OCI-LY7 (cell line): ENCODE measurements around the gene DPYSL4. TPM values are rescaled to one million over a fixed set of nuclear protein-coding genes. Genes with fewer than 3 reads are reported as not detected.
"Not testable (repeated sequence)": the region's sequence is repeated elsewhere in the genome, so short reads cannot be mapped to it uniquely, and the experiment has no call there.

ENCODE experiments used
- BruUV-seq: library from RNA; stranded (reverse); fragments of 400-500 nt; replicated peaks from 2 replicates; lab custom pipeline; 2021; lab: Mats Ljungman, UMichigan
- CTCF ChIA-PET: fragments of 300-600 bp; sonication (Branson Sonifier 250); formaldehyde crosslinking; loops from one replicate; lab custom pipeline; 2022; ENCODE audit warnings: antibody characterized with exemption; ENCODE audit not compliant: unreplicated experiment; lab: Charles Lee
- POLR2A ChIA-PET: fragments of 300-600 bp; sonication (Branson Sonifier 250); formaldehyde crosslinking; loops from one replicate; lab custom pipeline; 2022; ENCODE audit warnings: antibody characterized with exemption; lab: Charles Lee
- DNase-seq: peaks from one replicate; pipeline ENCODE4 v3.0.0-alpha.2; 2015; ENCODE audit warnings: low spot score
- H2AFZ ChIP-seq: fragments of 200-600 bp; sonication (generic), shearing (Covaris generic); 2 replicates; pipeline ENCODE4 v1.6.1; 2014; ENCODE audit warnings: mild to moderate bottlenecking, antibody characterized with exemption, low read length, moderate library complexity
- H3K27ac ChIP-seq: fragments of 200-600 bp; sonication (generic); 2 replicates; pipeline ENCODE4 v1.5.1; 2014; ENCODE audit warnings: mixed run types, low read depth, mild to moderate bottlenecking, moderate library complexity, low read length, inconsistent platforms; ENCODE audit not compliant: poor library complexity, severe bottlenecking
- H3K36me3 ChIP-seq: fragments of 200-600 bp; sonication (generic); 2 replicates; pipeline ENCODE4 v1.6.1; 2014; ENCODE audit warnings: mild to moderate bottlenecking, antibody characterized with exemption, low read length, moderate library complexity, mixed read lengths; ENCODE audit not compliant: insufficient read depth
- H3K4me1 ChIP-seq: fragments of 200-600 bp; sonication (generic); 2 replicates; pipeline ENCODE4 v1.5.1; 2014; ENCODE audit warnings: mild to moderate bottlenecking, low read length; ENCODE audit not compliant: insufficient read depth, poor library complexity, severe bottlenecking
- H3K4me2 ChIP-seq: fragments of 200-600 bp; sonication (generic); 2 replicates; pipeline ENCODE4 v1.6.1; 2014; ENCODE audit warnings: mild to moderate bottlenecking, low read length
- H3K4me3 ChIP-seq: fragments of 200-600 bp; sonication (generic); 2 replicates; pipeline ENCODE4 v1.5.1; 2014; ENCODE audit warnings: mild to moderate bottlenecking, low read depth, low read length; ENCODE audit not compliant: poor library complexity, severe bottlenecking
- H3K79me2 ChIP-seq: fragments of 200-600 bp; sonication (generic); 2 replicates; pipeline ENCODE4 v1.6.1; 2016; ENCODE audit warnings: low read depth, mild to moderate bottlenecking, low read length, moderate library complexity, mixed read lengths; ENCODE audit not compliant: insufficient read depth
- H3K9me2 ChIP-seq: fragments of 200-600 bp; sonication (generic); 2 replicates; pipeline ENCODE4 v1.6.1; 2016; ENCODE audit warnings: mild to moderate bottlenecking, low read length, mixed read lengths; ENCODE audit not compliant: insufficient read depth
- H3K9me3 ChIP-seq: fragments of 200-600 bp; sonication (generic); 2 replicates; pipeline ENCODE4 v1.6.1; 2014; ENCODE audit warnings: mild to moderate bottlenecking, mixed run types, low read length, mixed read lengths
- H4K20me1 ChIP-seq: fragments of 200-600 bp; sonication (generic); 2 replicates; pipeline ENCODE4 v1.6.1; 2014; ENCODE audit warnings: mild to moderate bottlenecking, antibody characterized with exemption, low read length, moderate library complexity, mixed read lengths; ENCODE audit not compliant: insufficient read depth
- EZH2phosphoT487 ChIP-seq: fragments of 200-600 bp; sonication (generic); IDR thresholded peaks from 2 replicates; pipeline ENCODE4 v1.6.1; 2018; ENCODE audit warnings: low read depth, borderline replicate concordance, mild to moderate bottlenecking, mixed run types, antibody characterized with exemption, low read length, moderate library complexity, mixed read lengths
- intact Hi-C: fragments of 100-400 bp; cut with micrococcal nuclease; formaldehyde crosslinking; loops from one replicate; pipeline ENCODE4 v1.10.0; 2022; ENCODE audit not compliant: unreplicated experiment
- total RNA-seq, 2 experiments: library from RNA; depleted of rRNA in 1 of 2; stranded (reverse); fragments of >200 nt in 1 of 2; shearing (Covaris generic) in 1 of 2; gene quantifications; 2 replicates each; pipeline ENCODE4 v1.2.3, GENCODE V29; 2014 to 2022
- TF ChIP-seq, protein P1 (sequence below): fragments of 200-600 bp; sonication (generic); conservative IDR thresholded peaks from 2 replicates; pipeline ENCODE4 v1.5.1; 2014; ENCODE audit warnings: mild to moderate bottlenecking, antibody characterized with exemption, low read length, moderate library complexity, mixed read lengths

Gene DPYSL4
- total RNA-seq, 2 experiments from 2014 or later, result not detected

DNA sequence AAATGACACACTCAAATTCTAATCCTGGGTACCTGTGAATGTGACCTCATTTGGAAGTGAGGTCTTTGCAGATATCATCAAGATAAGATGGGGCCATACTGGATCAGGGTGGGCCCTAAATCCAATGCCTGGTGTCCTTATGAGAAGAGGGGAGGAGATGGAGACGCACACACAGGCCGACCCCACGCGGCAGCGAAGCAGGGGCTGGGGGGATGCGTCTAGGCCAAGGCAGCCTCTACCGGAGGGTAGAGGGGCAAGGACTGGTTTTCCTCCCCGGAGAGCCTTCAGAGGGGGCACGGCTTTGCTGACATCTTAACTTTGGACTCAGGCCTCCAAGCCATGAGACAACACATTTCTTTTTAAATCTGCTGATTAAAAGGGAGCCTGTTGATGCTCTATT is 33.3 kb downstream of the DPYSL4 start:
- Histone ChIP-seq H3K4me1 (no peaks in the 10 kb centered on the region), H3K9me3 (no peaks in the 10 kb centered on the region), H3K27ac (no peak overlapping the region), H3K4me3 (no peak overlapping the region), H2AFZ (no peak overlapping the region), H4K20me1 (no peaks in the 10 kb centered on the region), H3K79me2 (no peaks in the 10 kb centered on the region), H3K9me2 (no peaks in the 10 kb centered on the region), H3K4me2 (no peak overlapping the region), H3K36me3 (no peaks in the 10 kb centered on the region)
- ChIA-PET POLR2A (no interaction called here), CTCF (no interaction called here)
- DNase-seq, result no peak
- intact Hi-C loops, result loop anchor here (10.0 kb wide), 1 partner anchor 235 kb away; no protein-coding TSS in a partner anchor
- BruUV-seq, result no TSS peak
- TF ChIP-seq, protein P1, sequence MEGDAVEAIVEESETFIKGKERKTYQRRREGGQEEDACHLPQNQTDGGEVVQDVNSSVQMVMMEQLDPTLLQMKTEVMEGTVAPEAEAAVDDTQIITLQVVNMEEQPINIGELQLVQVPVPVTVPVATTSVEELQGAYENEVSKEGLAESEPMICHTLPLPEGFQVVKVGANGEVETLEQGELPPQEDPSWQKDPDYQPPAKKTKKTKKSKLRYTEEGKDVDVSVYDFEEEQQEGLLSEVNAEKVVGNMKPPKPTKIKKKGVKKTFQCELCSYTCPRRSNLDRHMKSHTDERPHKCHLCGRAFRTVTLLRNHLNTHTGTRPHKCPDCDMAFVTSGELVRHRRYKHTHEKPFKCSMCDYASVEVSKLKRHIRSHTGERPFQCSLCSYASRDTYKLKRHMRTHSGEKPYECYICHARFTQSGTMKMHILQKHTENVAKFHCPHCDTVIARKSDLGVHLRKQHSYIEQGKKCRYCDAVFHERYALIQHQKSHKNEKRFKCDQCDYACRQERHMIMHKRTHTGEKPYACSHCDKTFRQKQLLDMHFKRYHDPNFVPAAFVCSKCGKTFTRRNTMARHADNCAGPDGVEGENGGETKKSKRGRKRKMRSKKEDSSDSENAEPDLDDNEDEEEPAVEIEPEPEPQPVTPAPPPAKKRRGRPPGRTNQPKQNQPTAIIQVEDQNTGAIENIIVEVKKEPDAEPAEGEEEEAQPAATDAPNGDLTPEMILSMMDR, result no peak
- no peak for TF ChIP-seq EZH2phosphoT487

DNA sequence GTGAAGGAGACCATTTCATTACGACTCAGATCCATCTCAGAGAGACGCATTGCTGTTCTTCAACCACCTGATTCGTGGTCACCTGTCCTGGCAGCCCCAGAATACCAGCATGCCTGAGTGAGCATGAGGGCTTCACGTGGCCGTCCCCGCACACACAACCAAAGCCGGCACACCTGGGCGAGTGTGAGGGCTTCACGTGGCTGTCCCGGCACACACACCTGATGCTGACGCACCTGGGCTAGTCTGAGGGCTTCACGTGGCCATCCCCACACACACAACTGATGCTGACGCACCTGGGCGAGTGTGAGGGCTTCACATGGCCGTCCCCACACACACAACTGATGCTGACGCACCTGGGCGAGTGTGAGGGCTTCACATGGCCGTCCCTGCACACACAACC is 34.2 kb downstream of the DPYSL4 start:
- H3K79me2 ChIP-seq, H3K27ac ChIP-seq, H3K36me3 ChIP-seq, H2AFZ ChIP-seq, H4K20me1 ChIP-seq, H3K4me1 ChIP-seq, POLR2A ChIA-PET, H3K9me2 ChIP-seq, H3K4me2 ChIP-seq, CTCF ChIA-PET, H3K4me3 ChIP-seq, DNase-seq, H3K9me3 ChIP-seq, BruUV-seq: not testable (repeated sequence)
- intact Hi-C loops, result loop anchor here (10.0 kb wide), 1 partner anchor 234 kb away; no protein-coding TSS in a partner anchor

DNA sequence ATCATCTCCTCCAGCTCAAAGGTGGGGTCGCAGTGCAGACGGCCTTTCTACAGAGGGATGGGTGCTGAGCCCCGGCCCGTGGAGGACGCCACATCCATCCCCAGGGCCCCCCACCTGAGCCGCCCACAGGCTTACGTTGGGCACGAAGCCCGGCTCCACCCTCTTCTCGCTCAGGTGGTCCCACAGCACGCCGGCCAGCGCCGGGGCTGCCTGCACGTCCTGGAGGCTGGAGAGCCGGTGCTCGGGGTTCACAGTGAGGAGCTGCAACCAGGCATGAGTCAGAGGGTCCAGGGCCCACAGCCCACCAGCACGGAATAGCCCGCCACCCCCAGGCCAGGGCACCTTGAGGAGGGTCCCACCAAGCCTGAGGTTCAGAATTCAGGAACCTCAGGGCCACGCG is 36.0 kb downstream of the DPYSL4 start:
- H2AFZ ChIP-seq, result no peak overlapping the region
- no peak for DNase-seq
- H4K20me1 ChIP-seq, result no peaks in the 10 kb centered on the region
- H3K27ac ChIP-seq, result no peak overlapping the region
- ChIA-PET CTCF (no interaction called here), POLR2A (no interaction called here)
- H3K9me3 ChIP-seq, result no peaks in the 10 kb centered on the region
- H3K4me2 ChIP-seq, result no peak overlapping the region
- no peaks in the 10 kb centered on the region for H3K36me3 ChIP-seq
- H3K4me3 ChIP-seq, result no peak overlapping the region
- no peaks in the 10 kb centered on the region for H3K9me2 ChIP-seq
- intact Hi-C loops, result loop anchor here (1.0 to 10.0 kb wide), 2 partner anchors 130 to 232 kb away; no protein-coding TSS in a partner anchor
- TF ChIP-seq EZH2phosphoT487, result no peak
- TF ChIP-seq, protein P1, result no peak
- no TSS peak for BruUV-seq
- H3K79me2 ChIP-seq, result no peaks in the 10 kb centered on the region
- H3K4me1 ChIP-seq, result no peaks in the 10 kb centered on the region
